Glomerular visceral epithelial cell (primary cell): ENCODE data around the gene C20orf144.
A peak's percentile ranks its signal among the peaks of the same experiment; 100 is the strongest.

Source experiments
- DNase-seq: peaks from one replicate; pipeline ENCODE4 v3.0.0-alpha.2; 2016; ENCODE audit errors: extremely low spot score

The C20orf144 gene

DNA sequence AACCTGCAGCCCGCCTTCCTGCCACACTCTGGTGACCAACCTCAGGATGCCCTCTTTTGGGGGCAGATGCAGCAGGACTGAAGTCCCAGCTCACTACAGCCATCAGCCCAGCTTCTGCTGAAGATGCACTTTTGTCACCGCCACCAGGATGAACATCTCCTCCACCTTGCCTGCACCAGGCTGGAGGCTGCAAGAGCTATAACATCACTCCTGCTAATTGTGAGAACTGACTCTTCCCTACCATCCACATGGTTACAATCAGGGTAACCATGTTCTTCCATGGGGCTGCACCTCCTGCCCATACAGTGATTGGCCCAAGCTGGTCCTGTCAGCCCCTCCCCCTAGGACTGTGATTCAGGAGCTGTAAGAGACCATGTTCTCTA lies 2.6 kb downstream of the C20orf144 start:
- no peak for DNase-seq

DNA sequence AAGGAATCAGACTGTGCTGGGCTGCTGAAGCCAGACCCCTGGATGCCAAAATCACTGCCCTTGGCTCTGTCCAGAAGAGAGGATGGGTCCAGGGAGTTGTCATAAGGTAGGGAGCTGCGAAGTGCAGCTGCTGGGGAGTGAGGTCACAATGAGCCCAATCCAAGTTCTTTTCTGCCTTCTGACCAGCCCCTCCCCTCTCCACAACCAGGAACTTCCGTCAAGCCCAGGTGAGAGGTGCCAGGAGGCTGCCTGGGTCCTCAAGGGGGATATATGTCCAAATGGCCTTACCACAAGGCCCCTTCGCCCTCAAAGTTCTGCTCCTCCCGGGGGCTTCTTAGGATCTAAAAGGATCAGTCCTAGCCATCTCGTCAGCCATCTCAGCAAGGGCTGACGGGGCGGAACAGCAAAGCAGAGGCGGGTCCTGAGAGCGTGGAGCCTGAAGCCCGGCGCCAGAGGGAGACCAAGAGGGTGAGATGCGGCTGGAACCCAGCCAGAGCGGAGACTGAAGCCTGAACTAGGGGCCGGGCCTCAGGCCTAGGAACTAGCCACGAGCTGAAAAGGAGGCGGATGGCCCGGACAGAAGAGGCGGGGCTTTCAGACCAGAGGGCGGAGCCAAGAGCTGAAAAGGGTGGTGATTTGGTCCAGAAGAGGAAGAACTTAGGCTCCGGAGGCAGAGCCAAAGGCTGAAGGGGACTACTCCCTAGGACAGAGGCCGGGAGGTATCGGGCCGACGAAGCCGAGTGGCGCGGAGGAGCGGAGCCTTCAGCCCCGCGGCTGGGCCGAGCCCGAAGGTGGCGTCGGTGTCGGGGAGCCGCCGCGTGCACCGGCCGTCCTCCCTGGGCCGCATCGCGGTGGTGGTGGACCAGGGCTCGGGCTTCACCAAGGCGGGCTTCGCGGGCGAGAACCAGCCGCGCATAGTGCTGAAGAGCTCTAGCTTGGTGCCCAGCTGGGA lies 4.4 kb downstream of the C20orf144 start, which contains the start of gene ACTL10:
Gene ACTL10 (plus strand): TSS at position 651 of the 952 bp plus-strand sequence. CDS start 555 bp downstream, outside the sequence.
- DNase-seq = peak; percentile 98

DNA sequence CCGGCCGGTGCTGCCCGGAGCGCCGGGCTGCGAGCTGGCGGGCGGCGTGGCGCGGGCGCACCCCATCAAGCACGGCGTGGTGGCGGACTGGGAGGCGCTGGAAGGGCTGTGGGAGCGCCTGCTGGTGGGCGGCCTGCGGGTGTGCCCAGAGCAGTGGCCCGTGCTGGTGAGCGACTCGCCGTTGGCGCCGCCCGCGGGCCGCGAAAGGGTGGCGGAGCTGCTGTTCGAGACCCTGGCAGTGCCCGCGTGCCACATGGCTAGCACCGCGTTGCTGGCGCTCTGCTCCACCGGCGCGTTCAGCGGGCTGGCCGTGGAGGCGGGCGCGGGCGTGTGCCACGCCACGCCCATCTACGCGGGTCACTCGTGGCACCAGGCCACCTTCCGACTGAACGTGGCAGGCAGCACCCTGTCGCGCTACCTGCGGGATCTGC lies 5.1 kb downstream of the C20orf144 start:
- DNase-seq = no peak

DNA sequence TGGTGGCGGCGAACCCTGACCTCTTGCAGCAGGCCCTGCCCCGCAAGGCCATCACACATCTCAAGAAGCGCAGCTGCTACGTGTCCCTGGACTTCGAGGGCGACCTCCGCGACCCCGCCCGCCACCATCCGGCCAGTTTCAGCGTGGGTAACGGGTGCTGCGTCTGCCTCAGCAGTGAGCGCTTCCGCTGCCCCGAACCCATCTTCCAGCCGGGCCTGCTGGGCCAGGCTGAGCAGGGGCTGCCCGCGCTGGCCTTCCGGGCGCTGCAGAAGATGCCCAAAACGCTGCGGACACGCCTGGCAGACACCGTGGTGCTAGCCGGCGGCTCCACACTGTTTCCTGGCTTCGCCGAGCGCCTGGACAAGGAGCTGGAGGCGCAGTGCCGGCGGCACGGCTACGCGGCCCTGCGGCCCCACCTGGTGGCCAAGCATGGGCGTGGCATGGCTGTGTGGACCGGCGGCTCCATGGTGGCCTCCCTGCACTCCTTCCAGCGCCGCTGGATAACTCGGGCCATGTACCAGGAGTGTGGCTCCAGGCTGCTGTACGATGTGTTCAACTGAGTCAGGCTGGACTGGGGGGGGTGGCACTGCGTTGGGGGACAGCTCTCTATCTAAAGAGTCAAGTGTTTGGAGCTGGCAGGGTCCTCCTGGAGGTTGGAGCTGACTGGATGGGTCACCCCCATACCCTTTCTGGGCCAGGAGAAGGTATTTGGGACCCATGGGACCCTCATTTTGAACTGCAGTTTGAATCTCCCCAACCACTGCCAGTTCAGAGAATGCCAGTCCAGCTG lies 5.7 kb downstream of the C20orf144 start:
- DNase-seq = peak; percentile 53

DNA sequence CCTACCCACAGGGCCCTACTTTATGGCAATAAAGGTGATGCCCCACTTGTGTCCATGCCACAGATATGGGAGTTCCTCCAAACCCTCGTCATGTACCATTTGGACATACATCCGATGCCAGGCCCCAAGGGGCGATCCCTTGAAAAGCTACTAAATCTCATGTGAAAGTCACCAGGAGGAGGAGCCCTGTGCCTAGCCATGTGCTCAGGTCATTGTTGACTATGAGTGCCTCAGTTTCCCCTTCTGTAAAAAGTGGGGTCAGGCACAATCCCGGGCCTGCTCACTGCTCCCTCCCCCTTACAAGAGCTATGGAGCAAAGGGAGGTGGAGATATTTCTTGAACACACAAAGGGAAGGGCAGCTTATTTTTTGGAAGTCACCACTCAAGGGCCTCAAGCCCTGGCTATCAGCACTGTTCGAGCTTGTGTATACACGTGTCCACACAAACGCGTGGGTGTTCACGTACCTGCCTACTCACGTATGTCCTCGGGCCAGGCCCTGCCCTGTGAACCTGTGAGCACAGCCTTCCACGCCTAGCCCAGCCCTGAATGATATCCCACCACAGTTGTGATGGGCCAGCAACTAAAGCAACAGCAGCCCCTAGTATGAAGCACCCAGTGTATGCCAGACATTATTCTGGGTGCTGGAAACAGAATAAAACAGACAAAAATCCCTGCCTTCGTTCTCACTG lies 6.5 kb downstream of the C20orf144 start:
- no peak for DNase-seq

DNA sequence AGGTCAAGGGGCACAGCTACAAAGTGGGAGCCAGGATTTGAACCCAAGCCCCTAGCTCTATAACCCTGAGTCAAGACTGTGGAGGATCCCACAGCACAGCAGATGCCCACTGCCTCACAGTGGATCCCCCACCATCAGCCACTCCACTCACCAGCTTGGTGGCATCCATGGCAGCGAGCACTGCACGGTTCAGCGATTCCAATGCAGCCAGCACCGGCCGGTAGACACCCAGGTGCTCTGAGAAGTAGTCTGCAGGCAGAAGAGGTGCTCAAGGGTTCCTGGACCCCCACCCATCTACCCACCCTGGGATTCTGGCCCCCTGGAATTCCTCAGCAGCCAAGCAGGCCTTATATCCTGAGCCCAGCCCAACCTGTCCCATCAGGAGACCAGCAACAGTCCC lies 7.1 kb downstream of the C20orf144 start:
- DNase-seq = no peak

DNA sequence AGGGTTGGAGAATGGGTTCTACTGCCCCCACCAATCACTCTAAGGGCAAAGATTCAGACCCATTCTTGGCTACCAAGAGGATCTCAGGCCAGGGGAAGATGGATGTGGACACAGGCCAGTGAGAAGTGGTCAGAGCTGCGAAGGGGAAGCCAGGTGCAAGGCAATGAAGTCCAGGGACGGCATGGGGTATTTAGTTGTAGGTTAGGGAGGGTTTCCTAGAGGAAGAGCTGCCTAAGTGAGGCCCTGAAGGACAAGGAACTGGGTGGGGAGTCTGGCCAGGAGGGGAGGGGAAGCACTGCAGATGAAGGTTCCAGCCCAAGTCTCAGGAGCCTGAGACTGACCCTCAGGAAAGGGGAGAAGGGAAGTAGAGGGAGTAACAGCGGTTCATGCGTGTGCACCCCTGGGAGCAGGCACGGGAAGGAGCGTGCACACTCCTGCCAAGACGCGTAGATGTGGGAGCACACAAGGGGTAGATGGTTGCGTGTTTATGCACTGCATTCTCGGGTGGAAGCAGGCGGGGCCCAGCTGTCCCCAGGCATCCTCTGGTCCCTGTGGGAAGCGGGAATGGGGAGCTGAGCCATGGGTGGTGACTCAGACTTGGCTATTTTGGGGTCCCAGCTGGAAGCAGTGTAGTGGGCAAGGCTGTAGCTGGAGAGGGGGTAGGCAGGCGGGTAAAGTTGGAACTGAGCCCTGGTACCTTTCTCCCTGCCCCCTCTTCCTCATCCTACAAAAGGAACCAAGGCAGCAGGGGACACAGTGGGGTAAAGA lies 7.9 kb downstream of the C20orf144 start:
- DNase-seq = no peak

DNA sequence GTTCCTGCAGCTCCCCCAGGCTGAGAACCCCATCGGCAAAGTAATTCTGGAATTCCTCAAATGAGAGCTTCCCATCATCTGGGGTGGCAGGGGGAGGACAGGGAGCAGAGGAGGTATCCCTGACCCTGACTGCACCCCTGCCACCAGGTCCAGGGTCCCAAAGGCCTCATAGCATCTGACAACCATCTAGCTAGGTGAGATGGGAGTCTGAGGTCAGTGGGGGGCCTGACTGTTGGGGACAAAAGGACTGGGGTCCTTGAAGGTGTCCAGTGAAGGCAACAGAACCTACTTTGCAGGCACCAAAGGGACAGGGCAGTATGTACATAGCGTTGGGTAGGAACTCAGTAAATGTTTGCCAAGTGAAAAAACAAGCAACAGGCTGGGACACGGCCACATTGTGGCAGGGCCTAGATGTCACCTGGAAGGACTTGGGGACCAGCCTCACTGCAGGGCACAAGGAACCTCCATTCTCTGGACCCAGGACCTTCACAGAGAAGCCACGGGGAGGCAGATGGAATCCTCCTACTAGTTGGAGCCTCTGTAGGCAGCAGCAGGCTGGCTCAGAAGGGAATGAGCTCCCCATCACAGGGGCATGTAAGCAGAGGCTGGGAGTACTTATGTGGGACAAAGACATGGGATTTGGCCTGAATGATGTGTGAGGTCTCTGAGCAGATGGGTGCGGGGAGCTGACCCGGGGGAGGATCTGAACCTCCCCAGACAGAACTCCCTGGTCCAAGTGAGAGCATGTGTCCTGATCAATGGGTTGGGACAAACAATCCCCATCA lies 8.8 kb downstream of the C20orf144 start:
- DNase-seq = no peak

DNA sequence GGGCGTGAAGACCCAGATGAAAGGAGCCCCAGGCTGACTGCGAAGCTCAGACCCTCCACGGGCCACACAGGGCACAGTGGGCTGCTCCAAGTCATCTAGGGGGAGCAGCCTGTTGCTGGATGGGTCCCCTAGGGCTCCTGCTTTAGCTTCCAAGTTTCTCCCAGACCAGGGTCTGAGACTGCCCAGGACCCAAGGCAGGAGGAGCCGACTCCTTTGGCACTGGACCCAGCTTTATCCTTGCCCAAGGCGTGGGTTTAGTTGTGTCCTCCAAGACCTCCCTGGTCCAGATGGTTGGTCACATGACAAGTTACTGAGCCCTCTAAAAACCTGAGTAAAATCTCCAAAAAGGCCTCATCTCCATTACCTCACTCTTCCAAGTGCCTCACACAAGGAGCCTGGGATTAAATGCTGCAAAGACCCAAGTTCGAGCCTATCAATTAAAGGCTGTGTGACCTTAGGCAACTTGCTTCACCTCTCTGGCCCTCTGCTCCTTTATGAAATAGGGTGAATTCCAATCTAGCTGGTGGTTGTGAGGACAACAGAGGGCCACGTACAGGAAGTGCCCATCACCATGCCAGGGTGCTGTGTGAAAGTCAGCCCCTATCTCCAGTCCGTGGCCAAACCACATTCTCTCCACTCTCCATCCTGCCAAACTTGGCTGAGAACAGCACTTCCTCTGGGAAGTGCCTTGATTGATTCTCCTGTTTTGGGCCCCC lies 9.6 kb downstream of the C20orf144 start:
- no peak for DNase-seq

DNA sequence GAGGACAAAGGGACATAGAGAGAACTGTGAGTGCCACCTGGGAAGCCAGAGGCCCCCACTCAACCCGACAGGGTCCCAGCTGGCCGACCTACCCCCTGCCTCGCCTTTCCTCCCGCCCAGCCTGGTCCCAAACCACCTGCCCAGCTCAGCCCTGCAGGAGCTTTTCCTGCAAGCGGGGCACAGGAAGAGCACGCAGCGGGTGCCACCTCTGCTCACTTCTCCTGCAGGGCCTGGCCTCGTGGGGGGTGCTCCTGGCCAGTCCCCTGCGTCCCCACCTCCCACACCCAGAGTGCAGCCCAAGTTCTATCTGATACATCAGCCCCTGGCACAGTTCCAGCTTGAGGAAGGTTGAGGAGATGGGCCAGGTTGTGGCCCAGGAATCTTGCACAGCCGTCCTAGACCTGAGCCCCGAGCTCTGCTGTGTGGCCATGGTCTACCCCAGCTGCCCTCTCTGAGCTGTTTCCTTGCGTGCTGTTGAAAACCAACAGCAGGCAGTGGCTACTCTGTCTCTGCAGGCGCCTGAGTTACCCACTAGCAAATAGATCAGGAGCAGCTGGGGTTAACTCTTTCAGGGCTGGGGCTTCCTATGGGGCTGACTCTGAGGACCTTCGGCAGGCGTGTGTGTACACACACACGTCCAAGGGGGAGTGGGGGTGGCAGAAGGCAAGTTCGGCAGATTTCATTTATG lies 10.4 kb downstream of the C20orf144 start:
- DNase-seq = no peak

DNA sequence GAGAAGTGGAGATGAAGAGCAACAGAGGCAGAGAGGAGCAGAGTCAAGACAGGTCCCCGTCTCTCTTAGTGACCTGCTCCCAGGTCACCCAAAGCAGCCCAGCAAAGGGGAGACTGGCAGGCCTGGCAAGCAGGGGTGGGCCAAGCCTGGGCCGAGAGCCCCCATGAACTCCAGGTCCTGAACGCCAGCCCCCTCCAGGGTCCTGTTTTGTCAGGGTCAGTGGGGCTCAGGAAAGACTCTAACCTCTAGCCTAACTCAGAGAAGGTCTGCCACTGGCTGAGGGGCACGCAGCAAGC lies 10.9 kb downstream of the C20orf144 start:
- DNase-seq = no peak

DNA sequence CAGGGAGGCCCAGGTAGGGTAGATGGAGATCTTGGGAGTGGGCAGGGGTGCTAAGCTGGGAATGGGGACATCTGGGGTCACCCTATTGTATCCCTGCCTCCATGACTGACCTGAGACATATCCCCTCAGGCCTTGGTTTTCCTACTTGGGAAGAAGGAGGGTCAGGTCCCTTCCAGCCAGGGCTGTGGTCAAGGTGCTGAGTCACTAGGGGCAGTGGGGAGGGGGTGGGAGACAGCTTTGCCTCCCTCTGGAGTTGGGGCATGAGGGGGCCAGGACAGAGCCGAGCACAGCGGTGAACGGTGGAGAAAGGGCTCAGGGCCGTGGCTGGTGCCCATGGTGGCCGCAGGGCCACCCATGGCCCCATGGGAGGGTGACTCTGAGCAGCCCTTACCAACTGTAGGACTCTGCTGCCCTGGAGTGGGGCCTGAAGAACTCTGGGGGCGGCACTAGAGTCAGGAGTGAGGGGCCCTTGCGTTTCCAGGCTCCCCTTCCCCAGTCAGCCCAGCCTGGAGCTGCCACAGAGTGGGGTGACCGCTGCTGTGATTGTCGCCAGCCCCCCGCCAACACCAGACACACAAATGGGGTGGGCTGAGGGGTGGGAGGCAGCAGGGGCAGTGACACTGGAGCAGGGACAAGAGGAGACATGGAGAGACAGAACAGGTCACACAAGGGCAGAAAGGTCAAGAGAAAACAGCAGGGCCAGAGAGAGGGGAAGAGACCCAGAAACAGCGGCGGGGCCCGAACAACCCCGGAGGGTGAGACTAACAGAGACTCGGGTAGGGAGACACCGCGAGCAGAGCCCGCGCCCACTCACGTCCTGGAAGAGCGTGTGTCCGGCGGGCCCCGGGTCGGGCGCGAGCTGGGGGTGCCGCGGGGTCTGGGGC lies 11.5 kb downstream of the C20orf144 start:
- DNase-seq = peak; percentile 68

DNA sequence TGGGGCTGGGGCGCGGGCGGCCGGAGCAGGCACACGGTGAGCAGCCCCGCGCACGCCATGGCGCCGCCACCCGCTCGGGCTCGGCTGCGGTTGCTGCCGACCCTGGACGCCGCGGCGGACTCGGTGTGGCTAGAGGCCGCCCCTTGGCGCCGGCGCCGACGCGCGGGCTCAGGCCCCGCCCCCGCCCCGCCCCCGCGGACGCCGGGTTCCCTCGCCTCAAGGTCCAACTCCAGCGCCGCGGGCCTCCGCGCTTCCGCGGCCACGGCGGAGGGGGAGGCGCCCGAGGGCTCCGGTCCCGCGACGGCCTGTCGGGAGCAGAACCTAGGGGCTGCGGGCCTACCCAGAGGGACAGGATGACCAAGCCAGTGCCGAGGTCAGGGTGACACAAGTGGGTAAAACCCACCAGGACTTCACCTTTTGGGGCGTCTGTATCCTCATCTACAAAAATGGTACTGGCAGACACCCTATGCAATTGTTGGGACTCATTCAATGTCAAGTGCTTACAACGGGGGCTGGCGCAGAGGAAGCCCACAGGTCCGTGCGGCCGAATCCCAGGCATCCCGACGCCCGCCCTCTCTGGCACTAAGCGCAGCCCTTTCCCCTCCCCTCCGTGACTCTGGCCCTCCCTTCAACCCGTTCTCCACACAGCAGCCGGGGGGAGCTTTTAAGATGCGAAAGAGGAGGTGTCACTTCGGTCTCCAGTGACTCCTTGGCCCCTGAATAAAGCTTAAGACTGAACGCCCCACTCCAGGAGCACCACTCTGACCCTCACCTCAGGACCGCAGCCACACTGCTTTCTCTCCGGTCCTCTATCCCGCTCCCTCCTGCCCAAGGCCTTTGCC lies 12.4 kb downstream of the C20orf144 start, which contains the start of gene NECAB3:
Gene NECAB3 (minus strand): TSS at position 135 of the 842 bp plus-strand sequence. CDS start 76 bp downstream, at position 59.
- DNase-seq = peak; percentile 88

DNA sequence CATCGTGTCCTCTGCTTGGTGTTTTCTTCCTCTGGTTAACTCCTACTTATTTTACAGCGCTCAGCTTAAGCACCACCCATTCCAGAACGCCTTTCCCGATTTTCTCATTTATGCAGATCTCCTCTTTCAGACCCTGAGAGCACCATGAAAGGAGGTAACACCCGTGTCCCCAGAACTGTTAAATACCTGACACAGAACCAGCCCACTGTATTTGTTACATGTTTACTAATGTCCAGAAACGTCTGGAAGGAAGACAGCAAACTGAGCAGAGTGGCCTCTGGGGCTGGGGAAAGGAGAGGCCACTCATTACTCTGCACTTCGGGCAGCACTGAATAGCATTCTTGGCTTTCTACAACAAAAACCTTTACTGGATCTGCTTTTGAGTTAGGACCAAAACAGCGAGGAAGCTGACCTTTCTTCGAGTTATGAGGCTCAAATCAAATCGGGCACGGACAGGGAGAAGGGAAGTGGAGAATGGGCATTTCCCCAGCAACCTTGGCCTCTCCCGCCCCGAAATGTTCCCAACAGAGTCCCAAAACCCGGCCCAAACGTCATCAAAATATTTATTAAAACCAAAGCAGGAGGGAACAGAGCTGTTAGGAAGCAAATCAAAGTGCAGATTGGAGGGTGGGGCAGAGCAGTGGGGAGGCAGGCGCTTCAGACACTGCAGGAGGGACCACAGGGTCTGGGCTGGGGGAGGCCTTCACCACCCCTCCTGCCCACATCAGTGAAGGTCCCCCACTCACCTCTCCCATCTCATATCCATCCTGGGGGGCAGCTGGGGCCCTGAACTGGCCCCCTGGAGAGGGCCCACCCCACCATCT lies 13.2 kb downstream of the C20orf144 start:
- no peak for DNase-seq

DNA sequence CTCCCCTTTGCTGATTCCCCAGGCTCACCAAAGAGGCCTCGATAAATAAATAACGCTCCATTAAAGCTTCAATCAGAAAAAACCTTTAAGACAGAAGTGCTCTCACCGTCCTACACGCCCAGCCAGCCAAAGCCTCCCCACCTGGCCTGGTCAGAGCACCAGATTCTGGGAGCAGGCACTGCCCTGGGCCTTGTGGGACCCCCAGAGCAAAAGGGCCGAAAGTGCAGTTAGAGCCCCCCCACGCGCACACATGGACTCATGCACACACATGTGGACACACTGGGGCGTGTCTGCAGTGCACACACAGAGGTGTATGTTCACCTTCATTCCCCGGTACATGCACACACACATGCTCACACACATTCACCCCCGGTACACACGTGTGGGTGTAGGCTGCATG lies 14.0 kb downstream of the C20orf144 start:
- no peak for DNase-seq
